HEK293T (cell line): Measurements from ENCODE around the gene RND1.
A peak's percentile ranks its signal among the peaks of the same experiment; 100 is the strongest.

Experiments used
- CTCF ChIA-PET: fragments of 350-600 bp; formaldehyde crosslinking; extraction: SDS; loops from one replicate; lab custom pipeline; 2021; ENCODE audit warnings: antibody characterized with exemption, inconsistent platforms; lab: Yijun Ruan, JAX
- POLR2A ChIA-PET: fragments of 350-600 bp; formaldehyde crosslinking; extraction: SDS; loops from one replicate; lab custom pipeline; 2020; ENCODE audit warnings: antibody characterized with exemption, inconsistent platforms; lab: Yijun Ruan, JAX
- DNase-seq: peaks from one replicate; pipeline ENCODE4 v3.0.0; 2012; ENCODE audit warnings: mixed read lengths; ENCODE audit errors: extremely low spot score
- ARNT ChIP-seq: fragments of 450-650 bp; IDR thresholded peaks from 2 replicates; pipeline ENCODE4 v1.6.1; 2017; ENCODE audit warnings: mild to moderate bottlenecking
- BHLHE40 ChIP-seq: fragments of 450-650 bp; IDR thresholded peaks from 2 replicates; pipeline ENCODE4 v1.6.1; 2016; ENCODE audit warnings: mild to moderate bottlenecking, moderate library complexity, borderline replicate concordance
- CTBP1 ChIP-seq: fragments of 450-650 bp; IDR thresholded peaks from 2 replicates; pipeline ENCODE4 v1.6.1; 2016; ENCODE audit warnings: borderline replicate concordance
- ELF4 ChIP-seq: fragments of 450-650 bp; IDR thresholded peaks from 2 replicates; pipeline ENCODE4 v1.6.1; 2017; ENCODE audit warnings: antibody characterized with exemption
- FOXA1 ChIP-seq: fragments of 450-650 bp; IDR thresholded peaks from 2 replicates; pipeline ENCODE4 v1.6.1; 2016; ENCODE audit warnings: mild to moderate bottlenecking
- FOXK2 ChIP-seq: fragments of 450-650 bp; IDR thresholded peaks from 2 replicates; pipeline ENCODE4 v1.6.1; 2016; ENCODE audit warnings: mild to moderate bottlenecking
- FOXM1 ChIP-seq: fragments of 450-650 bp; IDR thresholded peaks from 2 replicates; pipeline ENCODE4 v1.6.1; 2017; ENCODE audit warnings: mild to moderate bottlenecking, borderline replicate concordance
- HDGF ChIP-seq: fragments of 450-650 bp; IDR thresholded peaks from 2 replicates; pipeline ENCODE4 v1.6.1; 2017; ENCODE audit warnings: antibody characterized with exemption, borderline replicate concordance
- L3MBTL2 ChIP-seq: fragments of 450-650 bp; conservative IDR thresholded peaks from 2 replicates; pipeline ENCODE4 v1.6.1; 2016; ENCODE audit warnings: mild to moderate bottlenecking
- LEF1 ChIP-seq: fragments of 450-650 bp; IDR thresholded peaks from 2 replicates; pipeline ENCODE4 v1.6.1; 2017; ENCODE audit warnings: mild to moderate bottlenecking, borderline replicate concordance
- NFRKB ChIP-seq: fragments of 450-650 bp; IDR thresholded peaks from 2 replicates; pipeline ENCODE4 v1.6.1; 2016; ENCODE audit warnings: mild to moderate bottlenecking, moderate library complexity
- SP1 ChIP-seq: fragments of 450-650 bp; IDR thresholded peaks from 2 replicates; pipeline ENCODE4 v1.6.1; 2017
- SUZ12 ChIP-seq: fragments of 450-650 bp; IDR thresholded peaks from 2 replicates; pipeline ENCODE4 v1.6.1; 2016; ENCODE audit warnings: mild to moderate bottlenecking
- TARDBP ChIP-seq: fragments of 450-650 bp; IDR thresholded peaks from 2 replicates; pipeline ENCODE4 v1.6.1; 2016
- ZNF384 ChIP-seq: fragments of 450-650 bp; IDR thresholded peaks from 2 replicates; pipeline ENCODE4 v1.6.1; 2016
- TF ChIP-seq, protein P1 (sequence below): fragments of 450-650 bp; IDR thresholded peaks from 2 replicates; pipeline ENCODE4 v1.6.1; 2016

The RND1 gene

DNA sequence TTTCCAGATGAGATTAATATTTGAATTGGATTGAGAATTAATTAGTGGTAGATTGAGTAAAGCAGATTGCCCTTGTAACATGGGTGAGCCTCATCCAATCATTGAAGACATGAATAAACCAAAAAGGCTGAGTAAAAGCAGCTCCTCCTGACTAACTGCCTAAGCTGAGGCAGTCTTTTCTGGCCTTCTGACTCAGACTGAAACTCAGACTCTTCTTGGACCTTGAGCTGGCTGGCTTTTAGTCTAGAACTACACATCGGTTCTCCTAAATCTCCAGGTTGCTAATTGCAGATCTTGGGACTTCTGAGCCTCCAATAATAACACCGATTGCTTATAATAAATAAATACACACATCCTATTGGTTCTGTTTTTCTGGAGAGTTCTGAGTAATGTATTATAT lies 35.6 kb upstream of the RND1 start:
- no peak for TF ChIP-seq FOXM1
- TF ChIP-seq HDGF, result no peak
- no peak for TF ChIP-seq LEF1
- POLR2A ChIA-PET, result interaction anchor here (0.8 kb wide), 1 partner anchor 98 kb away, joined by 3 read pairs; no protein-coding TSS in a partner anchor
- DNase-seq, result no peak
- CTCF ChIA-PET, result no interaction called here

DNA sequence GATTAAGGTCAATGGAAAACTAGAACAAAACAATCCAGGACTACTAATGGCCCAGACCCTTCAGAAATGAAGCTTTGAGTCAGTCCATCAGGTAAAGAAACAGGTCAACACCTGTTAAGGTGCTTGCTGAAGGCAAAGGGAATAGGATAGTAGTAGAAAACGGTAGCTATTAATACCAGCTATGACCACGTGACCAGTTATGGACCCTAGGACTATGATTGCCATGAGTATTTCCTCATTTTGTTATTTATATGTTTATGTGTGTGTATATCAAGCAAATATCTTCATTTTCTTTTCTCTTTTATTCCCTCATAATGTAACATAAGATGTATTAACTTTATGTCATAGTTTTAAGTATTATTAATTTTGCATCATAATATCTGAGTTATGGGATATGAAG lies 34.0 kb upstream of the RND1 start:
- POLR2A ChIA-PET, result interaction anchor here (0.9 kb wide), 1 partner anchor 34 kb away, joined by 3 read pairs; the partner anchor contains the start of gene RND1
- CTCF ChIA-PET, result interaction anchor here (0.8 to 1.5 kb wide), 3 partner anchors 8 to 37 kb away, joined by 3 to 6 read pairs (median 3); no protein-coding TSS in a partner anchor

DNA sequence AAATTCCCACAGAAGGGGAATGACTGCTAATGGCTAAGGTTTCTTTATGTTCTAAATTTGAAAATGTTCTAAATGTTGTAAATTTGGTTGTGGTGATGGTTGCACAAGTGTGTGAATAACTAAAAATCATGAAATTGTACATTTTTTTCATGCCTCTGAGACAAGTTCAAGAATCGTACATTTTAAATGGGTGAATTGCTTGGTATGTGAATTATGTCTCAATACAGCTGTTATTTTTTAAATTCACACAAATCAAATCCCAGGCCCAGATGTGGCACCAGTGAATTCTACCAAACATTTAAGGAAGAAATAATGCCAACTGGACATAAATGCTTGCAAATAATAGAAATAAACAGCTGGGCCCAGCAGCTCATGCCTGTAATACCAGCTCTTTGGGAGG lies 28.6 kb upstream of the RND1 start:
- DNase-seq, result no peak
- POLR2A ChIA-PET, result no interaction called here
- CTCF ChIA-PET, result interaction anchor here (0.9 to 2.0 kb wide), 2 partner anchors 10 to 41 kb away, joined by 3 to 6 read pairs; a partner anchor contains a TSS
- TF ChIP-seq, protein P1, sequence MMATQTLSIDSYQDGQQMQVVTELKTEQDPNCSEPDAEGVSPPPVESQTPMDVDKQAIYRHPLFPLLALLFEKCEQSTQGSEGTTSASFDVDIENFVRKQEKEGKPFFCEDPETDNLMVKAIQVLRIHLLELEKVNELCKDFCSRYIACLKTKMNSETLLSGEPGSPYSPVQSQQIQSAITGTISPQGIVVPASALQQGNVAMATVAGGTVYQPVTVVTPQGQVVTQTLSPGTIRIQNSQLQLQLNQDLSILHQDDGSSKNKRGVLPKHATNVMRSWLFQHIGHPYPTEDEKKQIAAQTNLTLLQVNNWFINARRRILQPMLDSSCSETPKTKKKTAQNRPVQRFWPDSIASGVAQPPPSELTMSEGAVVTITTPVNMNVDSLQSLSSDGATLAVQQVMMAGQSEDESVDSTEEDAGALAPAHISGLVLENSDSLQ, result no peak
- TF ChIP-seq L3MBTL2, result no peak
- no peak for TF ChIP-seq ARNT
- TF ChIP-seq LEF1, result no peak
- no peak for TF ChIP-seq HDGF
- TF ChIP-seq FOXM1, result no peak
- no peak for TF ChIP-seq NFRKB
- no peak for TF ChIP-seq TARDBP
- no peak for TF ChIP-seq FOXA1
- TF ChIP-seq BHLHE40, result no peak
- no peak for TF ChIP-seq CTBP1

More for the DNA sequence above, 34.0 kb upstream of the RND1 start:
- DNase-seq, result no peak
- TF ChIP-seq NFRKB, result no peak

DNA sequence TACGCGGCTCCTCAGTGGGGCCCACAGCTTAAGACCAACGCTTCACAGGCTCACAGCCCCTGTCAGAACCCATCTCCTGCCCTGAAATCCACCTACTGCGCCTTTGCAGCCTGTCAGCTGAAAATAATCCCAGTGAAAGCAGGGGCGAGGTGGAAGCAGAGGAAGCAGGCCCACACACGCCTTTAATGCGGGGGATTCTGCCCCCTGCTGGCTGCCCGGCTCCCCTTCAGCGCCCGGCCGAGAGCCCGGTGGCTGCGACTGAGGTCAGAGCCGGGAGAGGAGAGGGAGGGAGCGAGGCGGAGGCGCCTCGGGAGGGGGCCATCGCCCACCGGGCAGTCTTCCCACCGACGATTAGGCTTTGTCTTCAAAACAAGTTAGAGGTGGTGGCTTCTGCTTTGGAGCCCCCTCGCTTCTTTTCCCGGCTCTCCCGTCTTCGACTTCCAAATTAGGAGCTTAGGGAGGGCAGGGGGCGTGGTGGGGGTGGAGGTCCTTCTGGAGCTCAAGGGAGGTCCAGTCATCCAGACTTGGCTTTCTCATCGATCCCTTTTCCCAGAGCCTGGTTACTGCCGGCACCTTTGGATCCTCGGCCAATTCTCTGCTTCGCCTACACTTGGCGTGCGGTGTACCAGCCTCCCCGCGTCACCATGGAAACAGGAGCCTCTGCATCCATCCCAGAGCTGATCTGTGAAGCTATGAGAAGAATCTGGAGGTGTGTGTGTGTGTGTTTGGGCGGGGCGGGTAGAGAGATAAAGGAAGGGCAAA lies 25.2 kb upstream of the RND1 start:
- ChIA-PET POLR2A (interaction anchor here (1.2 to 4.2 kb wide), 4 partner anchors 18 to 39 kb away, joined by 3 to 62 read pairs (median 10); partner anchors contain the start of genes DDX23 and RND1), CTCF (interaction anchor here (0.6 to 4.3 kb wide), 25 partner anchors 8 to 476 kb away, joined by 3 to 68 read pairs (median 4); partner anchors contain the start of genes ARF3, DDX23 and RND1)
- TF ChIP-seq L3MBTL2 (no peak), ARNT (no peak)
- TF ChIP-seq, protein P1, result 0 out of 2 replicates have a peak, but pooled peaks have one; percentile 4
- peak; percentile 85 for DNase-seq

DNA sequence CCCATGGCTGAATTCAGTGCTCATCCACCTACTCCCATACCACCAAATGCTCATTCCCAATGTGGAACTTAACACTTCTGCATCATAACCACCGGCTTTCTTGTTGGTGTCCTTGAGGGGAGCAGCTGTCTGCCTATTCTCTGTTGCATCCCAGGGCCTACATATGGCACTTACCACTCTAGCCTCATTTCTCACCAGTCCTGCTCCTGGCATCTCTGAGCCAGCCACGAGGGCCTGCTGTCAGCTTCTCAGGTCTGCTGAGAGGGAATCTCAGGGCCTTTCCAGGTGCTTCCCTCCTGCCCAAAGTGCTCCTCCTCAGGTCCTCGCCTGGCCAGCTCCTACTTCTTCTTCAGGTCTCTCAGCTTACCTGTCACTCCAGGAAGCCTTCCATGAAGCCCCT lies 24.0 kb upstream of the RND1 start:
- TF ChIP-seq FOXK2, result no peak
- no peak for TF ChIP-seq ELF4
- TF ChIP-seq LEF1, result no peak
- no peak for TF ChIP-seq FOXM1
- TF ChIP-seq NFRKB, result no peak
- TF ChIP-seq TARDBP, result no peak
- no peak for TF ChIP-seq HDGF
- TF ChIP-seq ZNF384, result no peak
- no peak for TF ChIP-seq SUZ12
- TF ChIP-seq, protein P1, result no peak
- no peak for TF ChIP-seq BHLHE40
- TF ChIP-seq ARNT, result no peak
- no peak for TF ChIP-seq FOXA1
- no peak for DNase-seq
- ChIA-PET POLR2A (interaction anchor here (1.3 to 4.2 kb wide), 3 partner anchors 16 to 38 kb away, joined by 3 to 62 read pairs (median 17); partner anchors contain the start of genes DDX23 and RND1), CTCF (interaction anchor here (0.9 to 4.3 kb wide), 12 partner anchors 9 to 154 kb away, joined by 3 to 68 read pairs (median 6); partner anchors contain the start of genes ARF3, DDX23 and RND1)

DNA sequence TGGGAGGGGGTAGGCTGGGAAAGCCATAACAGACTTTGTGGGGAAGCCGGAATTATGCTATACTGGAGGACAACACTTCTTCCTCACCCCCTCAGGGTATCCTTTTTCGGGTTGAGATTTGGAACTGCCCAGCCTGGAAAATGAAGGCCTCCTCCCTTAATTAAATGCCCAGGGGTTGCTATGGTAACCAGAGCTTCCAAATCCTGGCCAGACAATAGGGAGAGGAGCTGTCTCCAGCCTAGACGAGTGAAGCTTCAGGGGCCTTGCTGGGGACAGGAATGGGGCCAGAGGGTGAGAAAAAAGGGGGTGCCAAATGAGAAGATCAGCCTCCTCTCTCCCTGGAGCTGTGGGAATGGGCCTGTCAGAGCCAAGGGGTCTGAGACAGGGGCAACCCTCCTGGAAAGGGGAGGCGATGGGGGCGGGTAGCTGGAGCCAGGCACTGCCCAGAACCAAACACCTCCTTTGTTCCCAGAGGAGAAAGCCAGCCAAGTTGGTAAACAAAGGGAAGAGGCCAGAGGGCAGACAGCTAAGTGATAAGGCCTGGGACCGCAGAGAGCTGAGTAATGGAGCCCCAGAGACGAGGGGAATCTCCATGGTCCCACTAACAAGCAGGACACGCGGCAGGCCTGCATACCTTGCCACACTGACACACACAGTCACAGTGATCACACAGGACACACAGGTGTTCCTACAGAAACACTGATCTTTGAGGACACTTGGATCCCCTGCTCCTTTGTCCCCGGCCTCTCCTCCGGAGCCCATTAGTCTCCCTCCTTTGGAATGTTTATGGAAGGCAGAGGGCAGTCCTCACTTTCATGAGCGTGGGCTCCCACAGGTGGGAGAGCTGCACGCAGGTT lies 17.9 kb upstream of the RND1 start:
- DNase-seq, result no peak
- ChIA-PET POLR2A (interaction anchor here (1.0 to 3.9 kb wide), 6 partner anchors 10 to 68 kb away, joined by 3 to 25 read pairs (median 3); partner anchors contain the start of genes DDX23 and RND1), CTCF (interaction anchor here (0.6 to 1.0 kb wide), 4 partner anchors 7 to 105 kb away, joined by 3 to 6 read pairs (median 3); no protein-coding TSS in a partner anchor)

More for the DNA sequence above, 17.9 kb upstream of the RND1 start:
- TF ChIP-seq, protein P1, result no peak
- TF ChIP-seq FOXK2 (no peak), FOXA1 (no peak), L3MBTL2 (no peak), SP1 (no peak)
